GM23338 (cell line): Measurements from ENCODE around the gene SACS. TPM values are rescaled to one million over a fixed set of nuclear protein-coding genes. Genes with fewer than 3 reads are reported as not detected.

Experiments
- ATAC-seq: fragments of 200-7000 bp; cut with Tn5 transposase; 3 replicates; pipeline ENCODE4 v1.9.1; 2020
- DNase-seq: peaks from one replicate; pipeline ENCODE4 v3.0.0-alpha.2; 2015; ENCODE audit warnings: low spot score
- H2AFZ ChIP-seq: fragments of 200-600 bp; sonication (generic); 2 replicates; pipeline ENCODE4 v1.8.0; 2016; ENCODE audit warnings: antibody characterized with exemption, mild to moderate bottlenecking, moderate library complexity
- H3F3A ChIP-seq: fragments of 200-600 bp; sonication (generic); replicated peaks from 2 replicates; pipeline ENCODE4 v1.8.0; 2017; ENCODE audit warnings: antibody characterized with exemption, mixed run types, low read depth
- H3K27ac ChIP-seq: fragments of 200-600 bp; sonication (generic); 2 replicates; pipeline ENCODE4 v1.6.1; 2016; ENCODE audit warnings: low read depth
- H3K27me3 ChIP-seq: fragments of 200-600 bp; sonication (generic); 2 replicates; pipeline ENCODE4 v1.8.0; 2016; ENCODE audit warnings: mild to moderate bottlenecking, mixed run types, moderate library complexity; ENCODE audit not compliant: insufficient read depth
- H3K36me3 ChIP-seq: fragments of 200-600 bp; sonication (generic); 2 replicates; pipeline ENCODE4 v1.8.0; 2016; ENCODE audit warnings: mild to moderate bottlenecking; ENCODE audit not compliant: insufficient read depth
- H3K4me1 ChIP-seq: fragments of 200-600 bp; sonication (generic); 2 replicates; pipeline ENCODE4 v1.8.0; 2016; ENCODE audit warnings: mild to moderate bottlenecking, moderate library complexity; ENCODE audit not compliant: insufficient read depth
- H3K4me2 ChIP-seq: fragments of 200-600 bp; sonication (generic); 2 replicates; pipeline ENCODE4 v1.7.1; 2017; ENCODE audit warnings: mixed run types
- H3K4me3 ChIP-seq: fragments of 200-600 bp; sonication (generic); 2 replicates; pipeline ENCODE4 v1.6.1; 2016; ENCODE audit warnings: mixed run types
- H3K79me2 ChIP-seq: fragments of 200-600 bp; sonication (generic); replicated peaks from 2 replicates; pipeline ENCODE4 v1.8.0; 2017; ENCODE audit warnings: mild to moderate bottlenecking; ENCODE audit not compliant: insufficient read depth
- H3K9me2 ChIP-seq: fragments of 200-600 bp; sonication (generic); 2 replicates; pipeline ENCODE4 v1.8.0; 2017; ENCODE audit not compliant: insufficient read depth
- H4K20me1 ChIP-seq: fragments of 200-600 bp; sonication (generic); replicated peaks from 2 replicates; pipeline ENCODE4 v1.8.0; 2017; ENCODE audit warnings: mild to moderate bottlenecking; ENCODE audit not compliant: insufficient read depth
- H3K27ac Mint-ChIP-seq: 2 replicates; pipeline ENCODE4 v1.8.0; 2020; ENCODE audit warnings: inconsistent platforms, mild to moderate bottlenecking, moderate library complexity, mixed read lengths
- H3K27me3 Mint-ChIP-seq: 3 replicates; pipeline ENCODE4 v1.8.0; 2022; ENCODE audit warnings: low read depth, mild to moderate bottlenecking, moderate library complexity, mixed read lengths, inconsistent platforms; ENCODE audit not compliant: insufficient read depth, poor library complexity
- H3K36me3 Mint-ChIP-seq: 3 replicates; pipeline ENCODE4 v1.8.0; 2021; ENCODE audit warnings: low read depth, mild to moderate bottlenecking, inconsistent platforms, moderate library complexity, mixed read lengths
- H3K4me1 Mint-ChIP-seq: 3 replicates; pipeline ENCODE4 v1.8.0; 2020; ENCODE audit warnings: mild to moderate bottlenecking, inconsistent platforms, mixed read lengths
- H3K4me3 Mint-ChIP-seq: 3 replicates; pipeline ENCODE4 v1.8.0; 2021; ENCODE audit warnings: moderate library complexity, mild to moderate bottlenecking, inconsistent platforms, mixed read lengths
- H3K9me3 Mint-ChIP-seq: 3 replicates; pipeline ENCODE4 v1.8.0; 2020; ENCODE audit warnings: moderate library complexity, mild to moderate bottlenecking, inconsistent platforms, mixed read lengths
- JUNB ChIP-seq: IDR thresholded peaks from one replicate; pipeline ENCODE4 v1.6.1; 2016; ENCODE audit warnings: antibody characterized with exemption; ENCODE audit not compliant: unreplicated experiment
- NANOG ChIP-seq: IDR thresholded peaks from 2 replicates; pipeline ENCODE4 v1.6.1; 2016; ENCODE audit warnings: antibody characterized with exemption, borderline replicate concordance
- POLR2AphosphoS5 ChIP-seq: IDR thresholded peaks from 2 replicates; pipeline ENCODE4 v1.6.1; 2016; ENCODE audit warnings: antibody characterized with exemption, low read depth
- polyA plus RNA-seq: library from polyadenylated mRNA; unstranded; fragments of >200 nt; fragmentation: Nextera tagmentation; extraction: Ambion mirVana; gene quantifications from 2 replicates; pipeline ENCODE4 v1.2.1, GENCODE V29; 2016
- total RNA-seq: library from RNA; depleted of rRNA; stranded (reverse); fragments of >200 nt; shearing (Covaris generic); gene quantifications from 2 replicates; pipeline ENCODE4 v1.2.3, GENCODE V29; 2014
- TF ChIP-seq, protein P1 (sequence below), 2 experiments: fragments of 200-600 bp in 1 of 2; sonication (generic) in 1 of 2; conservative IDR thresholded peaks; 2 replicates each; pipeline versions ENCODE4 v1.5.1 to v1.6.1; 2016 to 2017; ENCODE audit warnings: antibody characterized with exemption in 2 of 2, low read depth in 2 of 2, mild to moderate bottlenecking in 2 of 2, moderate library complexity in 1 of 2
- TF ChIP-seq, protein P2 (sequence below): IDR thresholded peaks from one replicate; pipeline ENCODE4 v1.6.1; 2018; ENCODE audit warnings: antibody characterized with exemption; ENCODE audit not compliant: unreplicated experiment
- TF ChIP-seq, protein P3 (sequence below): IDR thresholded peaks from 2 replicates; pipeline ENCODE4 v1.6.1; 2016; ENCODE audit warnings: antibody characterized with exemption

The SACS gene
- total and polyA plus RNA-seq, 2 experiments from 2014 or later, result 13.8 to 58.7 TPM

DNA sequence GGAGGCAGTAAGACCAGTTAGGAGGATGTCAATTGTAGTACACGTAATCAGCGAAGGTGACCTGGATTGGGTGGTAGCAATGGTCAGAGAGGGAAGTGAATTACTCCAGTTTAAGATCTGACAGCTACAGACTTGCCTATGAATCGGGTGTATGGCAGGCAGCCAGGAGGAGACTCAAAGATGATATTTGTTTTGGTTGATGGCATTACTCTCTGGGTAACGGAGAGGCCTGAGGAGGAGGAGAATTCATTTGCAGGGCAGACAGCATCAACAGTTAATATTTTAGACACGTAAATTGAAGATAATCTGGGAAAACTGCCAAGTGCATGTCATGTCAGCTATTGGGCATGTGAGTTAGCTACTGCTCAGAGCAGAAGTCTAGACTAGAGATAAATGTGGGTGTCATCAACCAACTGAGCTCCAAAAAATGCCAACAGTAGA, 143.6 kb downstream of the SACS start (continued):
- TF ChIP-seq, protein P1, sequence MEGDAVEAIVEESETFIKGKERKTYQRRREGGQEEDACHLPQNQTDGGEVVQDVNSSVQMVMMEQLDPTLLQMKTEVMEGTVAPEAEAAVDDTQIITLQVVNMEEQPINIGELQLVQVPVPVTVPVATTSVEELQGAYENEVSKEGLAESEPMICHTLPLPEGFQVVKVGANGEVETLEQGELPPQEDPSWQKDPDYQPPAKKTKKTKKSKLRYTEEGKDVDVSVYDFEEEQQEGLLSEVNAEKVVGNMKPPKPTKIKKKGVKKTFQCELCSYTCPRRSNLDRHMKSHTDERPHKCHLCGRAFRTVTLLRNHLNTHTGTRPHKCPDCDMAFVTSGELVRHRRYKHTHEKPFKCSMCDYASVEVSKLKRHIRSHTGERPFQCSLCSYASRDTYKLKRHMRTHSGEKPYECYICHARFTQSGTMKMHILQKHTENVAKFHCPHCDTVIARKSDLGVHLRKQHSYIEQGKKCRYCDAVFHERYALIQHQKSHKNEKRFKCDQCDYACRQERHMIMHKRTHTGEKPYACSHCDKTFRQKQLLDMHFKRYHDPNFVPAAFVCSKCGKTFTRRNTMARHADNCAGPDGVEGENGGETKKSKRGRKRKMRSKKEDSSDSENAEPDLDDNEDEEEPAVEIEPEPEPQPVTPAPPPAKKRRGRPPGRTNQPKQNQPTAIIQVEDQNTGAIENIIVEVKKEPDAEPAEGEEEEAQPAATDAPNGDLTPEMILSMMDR (conservative IDR thresholded peaks at IDR 0.05; ENCODE audit: low read depth in 2 of 2), result no peak
- no peak for TF ChIP-seq JUNB

DNA sequence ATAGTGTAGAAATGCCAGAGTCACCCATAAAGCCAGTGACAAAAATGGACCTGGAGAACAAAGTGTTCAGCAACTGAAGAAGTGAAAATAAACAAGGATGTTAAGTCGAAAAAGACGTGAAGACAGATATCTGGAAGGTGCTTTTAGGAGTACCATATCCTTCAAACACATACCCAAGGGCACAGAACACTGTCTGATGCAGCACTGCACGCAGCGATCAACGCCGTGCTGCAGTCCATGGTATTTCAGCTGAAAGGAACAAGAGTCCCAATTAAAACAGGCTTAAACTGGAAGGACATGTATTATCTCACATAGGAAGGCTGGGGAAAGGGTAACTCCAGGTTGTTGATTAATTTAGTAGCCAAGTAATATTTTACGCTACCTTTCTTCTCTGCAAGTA, 144.5 kb downstream of the SACS start:
- Mint-ChIP-seq H3K4me3 (no peak overlapping the region), H3K27ac (no peak overlapping the region)

More for the DNA sequence above, 144.5 kb downstream of the SACS start:
- H3K79me2 ChIP-seq, result no peaks in the 10 kb centered on the region
- H4K20me1 ChIP-seq, result no peaks in the 10 kb centered on the region
- ATAC-seq (no peak), DNase-seq (no peak)
- H3K4me3 ChIP-seq, result no peak overlapping the region
- peaks cover 13% of the 10 kb centered on the region; the same call in 1 of the 3 replicates for H3K9me3 Mint-ChIP-seq
- no peak for TF ChIP-seq NANOG
- no peak for TF ChIP-seq POLR2AphosphoS5
- TF ChIP-seq, protein P2, sequence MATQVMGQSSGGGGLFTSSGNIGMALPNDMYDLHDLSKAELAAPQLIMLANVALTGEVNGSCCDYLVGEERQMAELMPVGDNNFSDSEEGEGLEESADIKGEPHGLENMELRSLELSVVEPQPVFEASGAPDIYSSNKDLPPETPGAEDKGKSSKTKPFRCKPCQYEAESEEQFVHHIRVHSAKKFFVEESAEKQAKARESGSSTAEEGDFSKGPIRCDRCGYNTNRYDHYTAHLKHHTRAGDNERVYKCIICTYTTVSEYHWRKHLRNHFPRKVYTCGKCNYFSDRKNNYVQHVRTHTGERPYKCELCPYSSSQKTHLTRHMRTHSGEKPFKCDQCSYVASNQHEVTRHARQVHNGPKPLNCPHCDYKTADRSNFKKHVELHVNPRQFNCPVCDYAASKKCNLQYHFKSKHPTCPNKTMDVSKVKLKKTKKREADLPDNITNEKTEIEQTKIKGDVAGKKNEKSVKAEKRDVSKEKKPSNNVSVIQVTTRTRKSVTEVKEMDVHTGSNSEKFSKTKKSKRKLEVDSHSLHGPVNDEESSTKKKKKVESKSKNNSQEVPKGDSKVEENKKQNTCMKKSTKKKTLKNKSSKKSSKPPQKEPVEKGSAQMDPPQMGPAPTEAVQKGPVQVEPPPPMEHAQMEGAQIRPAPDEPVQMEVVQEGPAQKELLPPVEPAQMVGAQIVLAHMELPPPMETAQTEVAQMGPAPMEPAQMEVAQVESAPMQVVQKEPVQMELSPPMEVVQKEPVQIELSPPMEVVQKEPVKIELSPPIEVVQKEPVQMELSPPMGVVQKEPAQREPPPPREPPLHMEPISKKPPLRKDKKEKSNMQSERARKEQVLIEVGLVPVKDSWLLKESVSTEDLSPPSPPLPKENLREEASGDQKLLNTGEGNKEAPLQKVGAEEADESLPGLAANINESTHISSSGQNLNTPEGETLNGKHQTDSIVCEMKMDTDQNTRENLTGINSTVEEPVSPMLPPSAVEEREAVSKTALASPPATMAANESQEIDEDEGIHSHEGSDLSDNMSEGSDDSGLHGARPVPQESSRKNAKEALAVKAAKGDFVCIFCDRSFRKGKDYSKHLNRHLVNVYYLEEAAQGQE, result no peak
- TF ChIP-seq, protein P1 (conservative IDR thresholded peaks at IDR 0.05; ENCODE audit: low read depth in 2 of 2), result no peak
- TF ChIP-seq, protein P3, sequence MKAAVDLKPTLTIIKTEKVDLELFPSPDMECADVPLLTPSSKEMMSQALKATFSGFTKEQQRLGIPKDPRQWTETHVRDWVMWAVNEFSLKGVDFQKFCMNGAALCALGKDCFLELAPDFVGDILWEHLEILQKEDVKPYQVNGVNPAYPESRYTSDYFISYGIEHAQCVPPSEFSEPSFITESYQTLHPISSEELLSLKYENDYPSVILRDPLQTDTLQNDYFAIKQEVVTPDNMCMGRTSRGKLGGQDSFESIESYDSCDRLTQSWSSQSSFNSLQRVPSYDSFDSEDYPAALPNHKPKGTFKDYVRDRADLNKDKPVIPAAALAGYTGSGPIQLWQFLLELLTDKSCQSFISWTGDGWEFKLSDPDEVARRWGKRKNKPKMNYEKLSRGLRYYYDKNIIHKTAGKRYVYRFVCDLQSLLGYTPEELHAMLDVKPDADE, result no peak
- no peaks in the 10 kb centered on the region for H3K9me2 ChIP-seq
- no peaks in the 10 kb centered on the region for H3K4me1 Mint-ChIP-seq
- no peak overlapping the region for H3K27ac ChIP-seq
- no peaks in the 10 kb centered on the region for H3K36me3 ChIP-seq
- no peaks in the 10 kb centered on the region for H3K27me3 ChIP-seq
- no peak overlapping the region for H3K4me2 ChIP-seq
- no peaks in the 10 kb centered on the region for H3K4me1 ChIP-seq
- no peaks in the 10 kb centered on the region for H3K36me3 Mint-ChIP-seq
- H3F3A ChIP-seq, result no peaks in the 10 kb centered on the region
- H2AFZ ChIP-seq, result no peak overlapping the region
- H3K27me3 Mint-ChIP-seq, result no peaks in the 10 kb centered on the region
